Superior temporal gyrus (tissue), 1 donor: ENCODE data around the gene GRK5.

Source experiments
- DNase-seq: peaks from one replicate; pipeline ENCODE4 v3.0.0-alpha.2; 2016; ENCODE audit errors: extremely low spot score

The GRK5 gene

GRCh38 chr10:119198438-119198837, 8.9 kb upstream of the GRK5 start:
- no peak for DNase-seq

- DNase-seq: peak; percentile 89
Measured at GRCh38 chr10:119199231-119199992, 8.0 kb upstream of the GRK5 start.

GRCh38 chr10:119201233-119201632, 6.1 kb upstream of the GRK5 start:
- DNase-seq: no peak

GRCh38 chr10:119203006-119203405, 4.4 kb upstream of the GRK5 start:
- no peak for DNase-seq

- DNase-seq: peak; percentile 40
Measured at GRCh38 chr10:119205894-119206602, 1.3 kb upstream of the GRK5 start.

GRCh38 chr10:119206603-119207365, 587 bp upstream of the GRK5 start:
- DNase-seq: peak; percentile 67

GRCh38 chr10:119207713-119208552, 562 bp downstream of the GRK5 start:
- no peak for DNase-seq

GRCh38 chr10:119208553-119208940, 1.2 kb downstream of the GRK5 start:
- no peak for DNase-seq

GRCh38 chr10:119209035-119209735, 1.8 kb downstream of the GRK5 start:
- DNase-seq: peak; percentile 78

GRCh38 chr10:119209736-119210355, 2.5 kb downstream of the GRK5 start:
- DNase-seq: no peak

GRCh38 chr10:119210633-119211032, 3.3 kb downstream of the GRK5 start:
- no peak for DNase-seq

- DNase-seq: no peak
Measured at GRCh38 chr10:119211176-119211575, 3.8 kb downstream of the GRK5 start.

GRCh38 chr10:119211625-119212441, 4.5 kb downstream of the GRK5 start:
- DNase-seq: no peak

GRCh38 chr10:119215371-119215770, 8.0 kb downstream of the GRK5 start:
- DNase-seq: no peak

- no peak for DNase-seq
Measured at GRCh38 chr10:119216127-119216526, 8.8 kb downstream of the GRK5 start.

GRCh38 chr10:119217401-119217800, 10.0 kb downstream of the GRK5 start:
- no peak for DNase-seq

GRCh38 chr10:119217991-119218490, 10.7 kb downstream of the GRK5 start:
- DNase-seq: no peak

- DNase-seq: no peak
Measured at GRCh38 chr10:119219871-119220270, 12.5 kb downstream of the GRK5 start.

- DNase-seq: no peak
Measured at GRCh38 chr10:119221201-119221600, 13.8 kb downstream of the GRK5 start.
